Stomach (tissue), 4 donors: ENCODE data around the gene SENP7.
"Not testable (repeated sequence)": the region's sequence is repeated elsewhere in the genome, so short reads cannot be mapped to it uniquely, and the experiment has no call there.

Experiments
- POLR2AphosphoS5 ChIP-seq, 3 donors: sonication (generic); formaldehyde crosslinking; IDR thresholded peaks; one replicate each; pipeline ENCODE4 v1.6.1; 2016; ENCODE audit warnings: antibody characterized with exemption in 3 of 3
- TF ChIP-seq, protein P1 (sequence below), 7 experiments: fragments of 450-650 bp in 4 of 7; fragments of 200-600 bp in 3 of 7; sonication (generic) in 3 of 7; IDR thresholded peaks; one replicate each; pipeline ENCODE4 v1.5.1; 2016 to 2019; ENCODE audit warnings: antibody characterized with exemption in 7 of 7, control low read depth in 2 of 7, mild to moderate bottlenecking in 1 of 7

DNA sequence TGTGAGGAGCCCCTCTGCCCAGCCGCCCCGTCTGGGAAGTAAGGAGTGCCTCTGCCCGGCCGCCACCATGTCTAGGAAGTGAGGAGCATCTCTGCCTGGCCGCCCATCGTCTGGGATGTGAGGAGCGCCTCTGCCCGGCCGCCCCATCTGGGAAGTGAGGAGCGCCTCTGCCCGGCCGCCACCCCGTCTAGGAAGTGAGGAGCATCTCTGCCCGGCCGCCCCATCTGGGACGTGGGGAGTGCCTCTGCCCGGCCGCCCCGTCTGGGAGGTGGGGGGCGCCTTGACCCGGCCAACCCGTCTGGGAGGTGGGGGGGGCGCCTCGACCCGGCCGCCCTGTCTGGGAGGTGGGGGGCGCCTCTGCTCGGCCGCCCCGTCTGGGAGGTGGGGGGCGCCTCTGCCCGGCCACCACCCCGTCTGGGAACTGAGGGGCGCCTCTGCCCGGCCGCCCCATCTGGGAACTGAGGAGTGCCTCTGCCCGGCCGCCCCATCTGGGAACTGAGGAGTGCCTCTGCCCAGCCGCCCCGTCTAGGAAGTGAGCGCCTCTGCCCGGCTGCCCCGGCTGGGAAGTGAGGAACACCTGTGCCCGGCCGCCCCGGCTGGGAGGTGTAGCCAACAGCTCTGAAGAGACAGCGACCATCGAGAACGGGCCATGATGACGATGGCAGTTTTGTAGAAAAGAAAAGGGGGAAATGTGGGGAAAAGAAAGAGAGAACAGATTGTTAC, 38.5 kb upstream of the SENP7 start:
- TF ChIP-seq POLR2AphosphoS5 (IDR thresholded peaks at IDR 0.05): not testable (repeated sequence)
- TF ChIP-seq, protein P1, sequence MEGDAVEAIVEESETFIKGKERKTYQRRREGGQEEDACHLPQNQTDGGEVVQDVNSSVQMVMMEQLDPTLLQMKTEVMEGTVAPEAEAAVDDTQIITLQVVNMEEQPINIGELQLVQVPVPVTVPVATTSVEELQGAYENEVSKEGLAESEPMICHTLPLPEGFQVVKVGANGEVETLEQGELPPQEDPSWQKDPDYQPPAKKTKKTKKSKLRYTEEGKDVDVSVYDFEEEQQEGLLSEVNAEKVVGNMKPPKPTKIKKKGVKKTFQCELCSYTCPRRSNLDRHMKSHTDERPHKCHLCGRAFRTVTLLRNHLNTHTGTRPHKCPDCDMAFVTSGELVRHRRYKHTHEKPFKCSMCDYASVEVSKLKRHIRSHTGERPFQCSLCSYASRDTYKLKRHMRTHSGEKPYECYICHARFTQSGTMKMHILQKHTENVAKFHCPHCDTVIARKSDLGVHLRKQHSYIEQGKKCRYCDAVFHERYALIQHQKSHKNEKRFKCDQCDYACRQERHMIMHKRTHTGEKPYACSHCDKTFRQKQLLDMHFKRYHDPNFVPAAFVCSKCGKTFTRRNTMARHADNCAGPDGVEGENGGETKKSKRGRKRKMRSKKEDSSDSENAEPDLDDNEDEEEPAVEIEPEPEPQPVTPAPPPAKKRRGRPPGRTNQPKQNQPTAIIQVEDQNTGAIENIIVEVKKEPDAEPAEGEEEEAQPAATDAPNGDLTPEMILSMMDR (IDR thresholded peaks at IDR 0.05): not testable (repeated sequence)
